Raji (cell line): ENCODE measurements around the gene RHOV.

Experiments
- POLR2A ChIP-seq: IDR thresholded peaks from 2 replicates; pipeline ENCODE4 v1.6.1; 2011; ENCODE audit warnings: low read depth, low read length, control low read depth; ENCODE audit not compliant: insufficient read depth

The RHOV gene, protein sequence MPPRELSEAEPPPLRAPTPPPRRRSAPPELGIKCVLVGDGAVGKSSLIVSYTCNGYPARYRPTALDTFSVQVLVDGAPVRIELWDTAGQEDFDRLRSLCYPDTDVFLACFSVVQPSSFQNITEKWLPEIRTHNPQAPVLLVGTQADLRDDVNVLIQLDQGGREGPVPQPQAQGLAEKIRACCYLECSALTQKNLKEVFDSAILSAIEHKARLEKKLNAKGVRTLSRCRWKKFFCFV

DNA sequence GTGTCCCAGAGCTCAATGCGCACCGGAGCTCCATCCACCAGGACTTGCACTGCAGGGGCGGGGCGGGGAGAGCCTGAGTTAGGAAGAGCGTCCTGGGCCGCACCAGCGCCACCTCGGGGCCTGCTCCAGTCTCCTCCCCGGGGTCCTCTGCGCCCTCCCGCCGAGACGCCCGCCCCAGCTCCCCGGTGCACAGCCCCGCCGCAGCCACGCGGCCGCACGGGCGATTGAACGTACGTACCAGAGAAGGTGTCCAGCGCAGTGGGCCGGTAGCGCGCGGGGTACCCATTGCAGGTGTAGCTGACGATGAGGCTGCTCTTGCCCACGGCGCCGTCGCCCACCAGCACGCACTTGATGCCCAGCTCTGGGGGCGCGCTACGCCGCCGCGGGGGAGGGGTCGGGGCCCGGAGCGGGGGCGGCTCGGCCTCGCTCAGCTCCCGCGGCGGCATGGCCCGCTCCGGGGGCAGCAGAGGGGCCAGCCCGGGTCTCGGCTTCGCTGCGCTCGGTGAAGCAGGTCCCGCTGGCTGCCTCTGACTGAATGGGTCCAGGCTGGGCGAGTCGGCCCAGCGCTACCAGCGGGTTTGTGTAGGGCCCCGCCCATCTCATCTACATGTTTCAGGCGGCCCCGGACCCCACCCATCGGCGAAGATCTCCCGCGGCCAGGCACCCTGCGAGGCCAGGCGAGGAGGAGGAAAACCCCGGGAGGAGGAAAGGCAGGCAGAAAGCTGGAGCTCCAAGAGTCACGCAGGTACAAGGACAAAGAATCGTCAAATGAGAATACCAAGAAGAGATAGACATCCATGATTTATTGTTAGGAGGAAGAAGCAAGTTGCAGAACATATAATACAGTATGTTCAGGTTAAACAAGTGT lies at the start of gene RHOV:
Gene RHOV (minus strand): TSS at position 541 of the 868 bp plus-strand sequence. CDS start 95 bp downstream, at position 446.
- TF ChIP-seq POLR2A = peak; percentile 76

DNA sequence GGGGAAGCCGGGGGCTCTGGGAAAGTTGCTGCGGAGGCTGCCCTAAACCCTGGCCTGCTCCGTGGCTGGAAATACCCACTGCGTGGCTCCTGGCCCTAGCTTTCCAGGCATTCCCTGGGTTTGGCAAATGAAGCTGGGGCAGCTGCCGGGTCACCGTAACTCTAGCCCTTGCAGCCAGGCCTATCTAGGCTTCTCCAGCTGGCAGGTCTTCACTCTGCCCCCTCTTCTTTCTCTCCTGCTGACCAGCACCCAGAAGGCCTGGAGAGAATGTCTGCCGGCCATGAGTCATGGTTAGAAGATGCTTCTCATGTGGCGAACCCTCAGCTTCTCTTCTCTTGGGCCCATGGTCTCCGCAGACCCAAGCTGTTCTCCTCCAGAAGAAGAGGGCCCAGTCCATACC lies 49.5 kb upstream of the RHOV start:
- TF ChIP-seq POLR2A = no peak

DNA sequence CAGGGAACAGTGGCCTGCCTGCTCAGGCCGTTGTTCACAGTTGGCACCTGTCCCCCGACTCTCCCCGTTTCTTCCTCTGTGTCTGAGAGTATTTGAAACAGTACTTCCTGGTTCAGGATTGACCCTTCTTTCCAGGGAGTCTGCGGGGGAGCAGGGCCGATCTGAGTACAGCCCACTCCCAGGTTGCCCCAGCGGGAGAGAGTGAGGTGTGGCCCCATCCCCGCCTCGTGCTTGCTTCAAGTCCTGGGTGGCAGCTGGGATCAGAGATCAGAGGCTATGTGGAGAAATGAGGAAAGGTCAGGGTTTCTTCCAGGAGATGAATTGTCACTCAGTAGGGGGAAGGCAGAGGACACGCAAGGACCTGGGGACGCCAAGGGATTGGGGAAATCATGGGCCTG lies 48.6 kb upstream of the RHOV start:
- no peak for TF ChIP-seq POLR2A

DNA sequence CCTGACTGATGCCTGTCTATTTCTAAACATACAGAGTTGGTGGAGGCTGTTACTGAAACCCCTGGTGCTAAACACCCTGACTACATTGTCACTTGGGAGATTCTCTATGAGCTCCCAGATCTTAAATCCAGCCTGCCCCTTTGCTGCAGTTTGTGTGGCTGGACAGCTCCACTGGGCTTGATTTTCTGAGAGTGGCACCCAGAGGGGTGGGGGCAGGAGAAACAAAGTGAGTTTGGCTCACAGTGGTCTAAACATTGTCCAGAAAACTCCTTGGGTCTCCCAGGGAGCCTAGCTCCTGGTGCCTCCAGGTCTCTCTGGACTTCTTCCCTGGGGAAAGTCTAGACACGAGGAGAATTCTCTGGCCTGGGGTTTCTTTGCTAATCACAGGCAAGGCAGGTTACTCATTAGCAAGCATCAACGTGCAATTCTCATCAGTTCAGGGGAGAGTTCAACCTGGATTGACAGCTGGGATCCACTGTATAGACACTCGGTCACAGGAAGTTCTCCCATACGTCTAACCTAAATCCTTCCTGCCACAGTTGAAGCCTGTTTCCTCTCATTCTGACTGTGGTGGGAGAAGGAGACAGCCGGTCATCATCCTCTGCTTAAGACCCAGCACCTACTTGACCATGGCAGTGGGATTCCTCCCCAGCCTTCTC lies 48.0 kb upstream of the RHOV start:
- TF ChIP-seq POLR2A = no peak

DNA sequence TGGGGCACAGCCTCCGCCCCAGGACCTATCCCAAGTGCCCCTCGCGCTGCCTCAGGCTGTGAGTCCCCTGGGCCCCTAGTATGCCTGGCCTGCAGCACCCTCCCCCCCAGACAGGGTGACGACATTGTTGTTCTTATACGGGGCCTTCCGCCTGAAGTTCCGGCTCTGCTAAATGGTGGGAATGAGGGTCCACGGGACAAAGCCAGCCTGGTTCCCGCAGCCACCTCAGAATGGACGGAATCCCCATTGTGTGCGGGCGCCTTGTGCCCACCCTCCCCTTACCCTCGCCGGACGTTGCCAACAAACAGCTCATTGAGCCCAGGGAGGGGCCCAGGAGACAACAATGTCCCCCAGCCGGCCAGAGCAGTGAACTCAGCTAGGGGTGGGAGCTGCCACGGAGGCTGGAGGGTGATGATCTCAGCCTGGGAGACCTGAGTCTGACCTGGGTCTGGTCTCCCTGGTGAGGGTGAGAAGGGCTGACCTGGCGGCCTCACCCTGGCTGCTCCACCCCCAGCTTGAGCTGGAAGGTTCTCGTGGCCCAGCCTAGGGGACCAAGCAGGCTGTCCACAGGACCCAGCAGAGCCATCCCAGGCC lies 44.9 kb upstream of the RHOV start:
- TF ChIP-seq POLR2A = no peak

DNA sequence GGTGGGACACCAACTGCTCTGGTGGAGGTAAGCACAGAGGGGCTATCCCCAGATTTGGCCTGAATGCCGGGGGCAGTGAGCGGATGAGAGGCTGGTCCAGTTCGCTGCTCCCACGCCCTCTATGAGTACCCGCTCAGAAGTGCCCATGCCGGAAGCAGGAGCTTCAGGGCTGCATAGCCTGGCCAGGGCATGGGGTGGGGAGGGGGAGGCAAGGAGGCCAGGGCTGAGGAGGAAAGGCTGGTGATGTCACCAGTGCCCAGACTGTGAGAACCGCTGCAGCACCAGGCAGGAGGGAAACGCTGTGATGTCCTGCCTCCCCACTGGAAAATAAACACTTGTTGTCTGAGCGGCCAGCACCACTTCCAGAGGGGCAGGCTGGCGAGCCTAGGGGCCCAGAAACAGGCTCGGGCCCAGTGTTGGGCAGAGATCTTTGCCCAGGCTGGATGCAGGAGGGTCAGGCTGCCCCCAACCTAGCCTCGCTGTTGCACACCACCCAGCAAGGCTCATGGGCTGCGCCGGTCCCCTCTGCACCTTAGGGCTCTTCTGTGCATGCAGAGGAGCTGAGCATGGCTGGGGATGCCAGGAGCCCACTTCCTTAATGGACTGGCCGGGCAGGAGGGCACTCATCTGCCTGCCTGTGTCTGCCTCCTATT lies 44.2 kb upstream of the RHOV start:
- TF ChIP-seq POLR2A = no peak

DNA sequence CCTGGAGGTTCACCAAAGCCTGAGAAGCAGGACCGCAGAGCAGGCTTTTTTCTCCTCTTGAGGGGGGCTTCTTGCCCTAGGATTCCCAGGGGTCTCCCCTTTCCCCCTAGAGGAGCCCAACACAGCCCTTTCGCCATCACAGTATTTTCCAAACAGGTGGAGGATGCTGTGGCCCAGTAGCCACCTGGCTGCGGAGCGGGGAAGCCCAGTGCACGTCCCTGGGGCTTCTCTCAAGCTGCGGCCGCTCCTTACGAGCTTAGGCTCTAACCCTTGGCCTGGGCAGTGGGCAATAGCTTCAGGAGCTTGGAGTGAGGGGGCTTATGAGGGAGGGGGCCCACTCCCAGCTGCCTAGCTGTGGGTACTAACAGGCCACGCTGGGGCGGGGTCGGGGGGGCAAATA lies 43.6 kb upstream of the RHOV start:
- TF ChIP-seq POLR2A = no peak

DNA sequence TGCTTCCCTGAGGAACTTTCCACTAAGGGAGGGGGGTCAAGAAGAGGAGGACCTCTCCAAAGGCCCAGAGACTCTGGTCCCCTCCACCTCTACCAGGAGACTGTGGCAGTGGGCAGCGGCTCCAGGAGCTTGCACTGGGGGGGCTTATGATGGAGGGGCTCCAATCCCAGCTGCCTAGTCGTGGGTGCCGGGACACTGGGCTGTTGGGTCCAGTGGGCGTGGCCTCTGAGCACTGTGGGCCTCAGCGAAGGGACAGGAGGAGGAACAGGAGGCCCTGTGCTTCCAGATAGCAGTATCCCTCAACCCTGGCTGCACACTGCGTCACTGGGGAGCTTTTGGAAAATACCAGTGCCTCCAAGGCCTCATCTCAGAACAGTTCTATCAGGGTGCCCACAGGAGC lies 41.6 kb upstream of the RHOV start:
- TF ChIP-seq POLR2A = no peak

DNA sequence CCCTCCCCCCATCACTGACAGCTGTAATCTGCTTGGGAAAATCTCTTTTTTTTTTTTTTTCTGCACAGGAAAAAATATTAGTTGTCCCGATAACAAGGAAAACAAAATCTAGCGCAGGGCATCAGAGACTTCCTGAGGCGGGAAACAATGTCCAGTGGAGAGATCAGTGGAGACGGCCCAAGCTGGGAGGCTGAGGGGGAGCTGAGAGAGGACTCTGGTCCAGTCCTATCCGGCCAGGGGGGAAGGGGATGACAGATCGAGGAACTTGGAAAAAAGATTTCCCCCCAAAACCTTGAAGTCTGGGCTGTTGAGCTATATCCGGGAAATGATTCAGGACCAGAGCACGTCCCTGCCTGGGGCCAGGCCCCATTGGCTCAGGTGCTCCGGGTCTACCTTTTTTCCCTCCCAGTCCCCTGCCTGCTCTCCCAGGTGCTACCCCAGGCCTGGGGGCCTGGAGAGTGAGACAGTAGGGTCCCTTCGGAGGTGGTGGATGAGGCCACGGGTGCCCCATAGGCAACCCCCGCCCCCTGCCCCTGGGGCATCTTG lies 41.2 kb upstream of the RHOV start:
- TF ChIP-seq POLR2A = no peak

DNA sequence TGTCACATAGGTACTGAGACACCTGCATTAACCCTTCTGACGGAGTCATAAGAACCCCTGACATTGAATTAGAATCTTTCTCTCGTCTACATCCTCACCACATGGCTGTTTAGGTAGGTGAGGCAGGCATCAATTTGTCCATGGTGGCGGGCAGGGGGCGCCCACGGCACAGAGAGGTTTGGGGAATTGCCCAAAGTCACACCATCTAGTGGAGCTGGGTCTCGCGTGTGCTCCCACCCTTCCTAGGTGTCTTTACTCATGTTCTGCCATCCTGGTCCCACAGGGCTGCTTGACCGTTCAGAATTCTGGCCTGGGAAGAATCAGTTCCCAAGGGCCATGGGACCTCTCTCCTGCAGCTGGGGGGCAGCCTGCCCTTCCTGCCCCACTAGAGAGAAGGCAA lies 40.5 kb upstream of the RHOV start:
- no peak for TF ChIP-seq POLR2A

DNA sequence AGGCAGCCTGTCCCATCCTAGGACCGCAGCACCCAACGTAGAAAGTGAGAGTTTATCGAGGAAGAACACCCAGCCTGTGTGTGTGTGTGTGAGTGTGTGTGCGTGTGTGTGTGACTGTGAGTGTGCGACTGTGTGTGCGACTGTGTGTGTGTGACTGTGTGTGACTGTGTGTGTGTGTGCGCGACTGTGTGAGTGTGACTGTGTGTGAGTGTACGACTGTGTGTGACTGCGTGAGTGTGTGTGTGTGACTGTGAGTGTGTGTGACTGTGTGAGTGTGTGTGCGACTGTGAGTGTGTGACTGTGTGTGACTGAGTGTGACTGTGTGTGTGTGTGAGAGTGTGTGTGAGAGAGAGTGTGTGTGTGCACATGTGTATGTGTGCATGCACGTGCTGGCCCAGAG lies 40.0 kb upstream of the RHOV start:
- TF ChIP-seq POLR2A = no peak

DNA sequence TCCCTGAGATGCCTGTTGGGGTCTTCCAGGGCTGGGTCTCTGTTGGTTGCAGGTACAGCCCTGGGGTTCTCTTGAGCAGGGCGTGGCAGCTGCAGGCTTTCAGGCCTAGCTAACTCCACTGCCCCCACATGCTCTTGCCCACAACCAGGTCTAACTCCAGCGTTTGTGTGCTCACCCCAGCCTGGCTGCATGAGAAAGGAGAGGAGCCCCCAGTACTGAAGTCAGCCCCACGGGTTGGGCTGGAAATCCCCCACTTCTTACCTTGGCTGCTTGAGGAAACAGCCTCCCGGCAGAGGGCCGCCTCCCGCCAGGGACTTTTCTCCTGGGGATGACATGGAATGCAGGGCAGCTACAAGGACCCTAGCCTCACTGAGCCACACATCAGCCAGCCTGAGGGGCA lies 38.4 kb upstream of the RHOV start:
- no peak for TF ChIP-seq POLR2A

DNA sequence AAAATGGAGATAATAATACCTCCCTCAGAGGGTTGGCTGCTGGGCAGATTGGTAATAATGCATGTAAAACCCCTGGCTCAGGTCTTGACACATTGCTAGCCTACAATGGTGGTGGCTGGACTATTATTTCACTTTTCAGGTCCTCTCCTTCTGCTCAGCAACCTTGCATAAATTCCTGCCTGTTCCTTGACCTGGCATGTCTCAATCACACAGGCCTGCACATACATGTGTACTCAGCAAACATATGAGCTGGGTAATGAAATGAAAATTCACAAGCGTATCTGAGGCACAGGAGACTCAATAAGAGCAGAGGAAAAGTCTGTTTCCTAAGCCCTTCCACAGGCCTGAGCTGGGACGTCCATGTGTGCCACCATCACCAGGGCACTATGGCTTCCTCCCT lies 37.7 kb upstream of the RHOV start:
- no peak for TF ChIP-seq POLR2A

DNA sequence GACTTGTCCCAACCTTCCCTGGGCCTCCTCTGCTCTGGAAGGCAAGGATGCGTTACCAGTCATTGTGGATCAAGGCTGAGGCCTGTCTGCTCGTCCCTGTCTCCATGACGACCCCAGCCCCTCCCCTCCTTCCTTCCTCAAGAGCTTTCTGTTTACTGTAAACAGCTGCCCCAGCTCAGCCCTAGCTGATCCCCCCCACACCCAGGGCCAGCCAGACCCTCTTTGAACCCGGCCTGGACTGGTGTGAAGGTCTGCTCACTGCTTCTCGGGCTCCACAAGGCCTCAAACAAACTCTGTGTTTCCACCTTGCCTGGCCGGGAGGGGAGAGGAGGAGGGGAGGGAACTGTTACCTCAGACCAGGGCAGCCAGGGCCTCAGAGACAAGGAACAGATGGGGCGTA lies 37.1 kb upstream of the RHOV start:
- no peak for TF ChIP-seq POLR2A
